NK-92 treated with Interleukin-12 subunit alpha and Interleukin-12 subunit beta, amount 100 ng/mL, for 24 hours (cell line): ENCODE results near the gene PJA1.

Experiments used
- DNase-seq: peaks from one replicate; lab custom pipeline; 2025; lab: John Stamatoyannopoulos, UW

Gene PJA1

GRCh38 chrX:69165087-69165651 is at the start of gene PJA1:
Gene PJA1, minus strand, starts transcription at chrX:69165453. Its CDS starts 2,380 bp downstream, at chrX:69163073.
- DNase-seq: peak; percentile 55

GRCh38 chrX:69214463-69214862 is 49.2 kb upstream of the PJA1 start:
- no peak for DNase-seq

GRCh38 chrX:69211701-69212100 is 46.4 kb upstream of the PJA1 start:
- DNase-seq: no peak

- no peak for DNase-seq
Measured at GRCh38 chrX:69210581-69210980, 45.3 kb upstream of the PJA1 start.

- DNase-seq: no peak
Measured at GRCh38 chrX:69207216-69207615, 42.0 kb upstream of the PJA1 start.

GRCh38 chrX:69203638-69204037 is 38.4 kb upstream of the PJA1 start:
- no peak for DNase-seq

GRCh38 chrX:69197690-69198089 is 32.4 kb upstream of the PJA1 start:
- no peak for DNase-seq

GRCh38 chrX:69196666-69197065 is 31.4 kb upstream of the PJA1 start:
- no peak for DNase-seq

- DNase-seq: no peak
Measured at GRCh38 chrX:69195810-69196209, 30.6 kb upstream of the PJA1 start.

- DNase-seq: no peak
Measured at GRCh38 chrX:69195192-69195591, 29.9 kb upstream of the PJA1 start.

- DNase-seq: no peak
Measured at GRCh38 chrX:69192603-69193002, 27.4 kb upstream of the PJA1 start.

- no peak for DNase-seq
Measured at GRCh38 chrX:69189576-69190371, 24.5 kb upstream of the PJA1 start.

GRCh38 chrX:69186651-69187050 is 21.4 kb upstream of the PJA1 start:
- DNase-seq: no peak

GRCh38 chrX:69185886-69186285 is 20.6 kb upstream of the PJA1 start:
- DNase-seq: no peak

GRCh38 chrX:69185141-69185540 is 19.9 kb upstream of the PJA1 start:
- no peak for DNase-seq

GRCh38 chrX:69182818-69183380 is 17.6 kb upstream of the PJA1 start:
- DNase-seq: no peak

- DNase-seq: no peak
Measured at GRCh38 chrX:69179380-69179911, 14.2 kb upstream of the PJA1 start.

- DNase-seq: no peak
Measured at GRCh38 chrX:69178592-69178991, 13.3 kb upstream of the PJA1 start.

- no peak for DNase-seq
Measured at GRCh38 chrX:69177511-69178162, 12.4 kb upstream of the PJA1 start.

GRCh38 chrX:69176053-69176452 is 10.8 kb upstream of the PJA1 start:
- no peak for DNase-seq

- no peak for DNase-seq
Measured at GRCh38 chrX:69173906-69174305, 8.7 kb upstream of the PJA1 start.

GRCh38 chrX:69172937-69173336 is 7.7 kb upstream of the PJA1 start:
- DNase-seq: no peak

- no peak for DNase-seq
Measured at GRCh38 chrX:69170319-69170718, 5.1 kb upstream of the PJA1 start.
